Measurements from ENCODE around the gene CTDP1. TPM values are rescaled to one million over a fixed set of nuclear protein-coding genes. Genes with fewer than 3 reads are reported as not detected.

Gene CTDP1
- total RNA-seq, 1 donor from 2014 or later, result 29.7 TPM

DNA sequence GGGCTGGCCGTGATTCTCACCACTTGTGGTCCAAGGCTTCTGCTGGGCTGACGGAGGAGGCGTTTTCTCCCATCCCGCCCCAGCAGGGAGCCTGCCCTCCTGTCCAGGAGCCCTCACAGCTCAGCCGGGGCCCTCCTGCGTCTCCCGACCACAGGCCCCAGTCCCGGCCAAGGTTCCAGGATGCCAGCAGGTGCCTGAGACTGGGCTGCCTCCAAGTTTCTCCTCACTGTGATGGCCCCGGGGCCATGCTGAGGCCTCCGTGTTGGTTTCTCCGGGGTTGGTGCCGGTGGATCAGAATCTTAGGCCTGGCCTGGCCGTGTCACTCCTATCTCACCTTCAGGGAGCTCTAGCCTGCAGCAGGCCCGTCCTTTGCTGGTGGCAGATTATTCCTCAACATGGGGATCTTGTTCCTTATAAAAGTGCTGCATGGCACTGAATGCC is 124.0 kb downstream of the CTDP1 start:
- DNase-seq (ENCODE audit: low read depth), result no peak
- peaks cover 36% of the 10 kb centered on the region for H3K27me3 ChIP-seq (ENCODE audit: control insufficient read depth, insufficient read depth, low read length)
- H3K36me3 ChIP-seq (ENCODE audit: control insufficient read depth, insufficient read depth, low read length), result no peaks in the 10 kb centered on the region
- TF ChIP-seq, protein P1, sequence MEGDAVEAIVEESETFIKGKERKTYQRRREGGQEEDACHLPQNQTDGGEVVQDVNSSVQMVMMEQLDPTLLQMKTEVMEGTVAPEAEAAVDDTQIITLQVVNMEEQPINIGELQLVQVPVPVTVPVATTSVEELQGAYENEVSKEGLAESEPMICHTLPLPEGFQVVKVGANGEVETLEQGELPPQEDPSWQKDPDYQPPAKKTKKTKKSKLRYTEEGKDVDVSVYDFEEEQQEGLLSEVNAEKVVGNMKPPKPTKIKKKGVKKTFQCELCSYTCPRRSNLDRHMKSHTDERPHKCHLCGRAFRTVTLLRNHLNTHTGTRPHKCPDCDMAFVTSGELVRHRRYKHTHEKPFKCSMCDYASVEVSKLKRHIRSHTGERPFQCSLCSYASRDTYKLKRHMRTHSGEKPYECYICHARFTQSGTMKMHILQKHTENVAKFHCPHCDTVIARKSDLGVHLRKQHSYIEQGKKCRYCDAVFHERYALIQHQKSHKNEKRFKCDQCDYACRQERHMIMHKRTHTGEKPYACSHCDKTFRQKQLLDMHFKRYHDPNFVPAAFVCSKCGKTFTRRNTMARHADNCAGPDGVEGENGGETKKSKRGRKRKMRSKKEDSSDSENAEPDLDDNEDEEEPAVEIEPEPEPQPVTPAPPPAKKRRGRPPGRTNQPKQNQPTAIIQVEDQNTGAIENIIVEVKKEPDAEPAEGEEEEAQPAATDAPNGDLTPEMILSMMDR (IDR thresholded peaks at IDR 0.05; ENCODE audit: insufficient read depth, low read length, poor library complexity, severe bottlenecking), result no peak
- no peak overlapping the region for H3K4me3 ChIP-seq (ENCODE audit: low read depth, low read length)

Other genes with a start within 250 kb of the CTDP1 start
- gene KCNG2, start 118.1 kb downstream of the CTDP1 start, total RNA-seq, result not detected in 2 replicates

Data from kidney epithelial cell (primary cell).